Stimulated activated naive CD8-positive, alpha-beta T cell treated with anti-CD3 and anti-CD28 coated beads, Interleukin-15, Interleukin-2, amounts not matched to agents 100 U/mL and 50 U/mL, for 24 hours (primary cell): Measurements from ENCODE around the gene ACOXL.
A peak's percentile ranks its signal among the peaks of the same experiment; 100 is the strongest.

Source experiments
- ATAC-seq: fragments of 150-1000 bp; cut with Tn5 transposase; one replicate; pipeline ENCODE4 v1.10.0; 2021
- DNase-seq: peaks from one replicate; pipeline ENCODE4 v3.0.0; 2021

The ACOXL gene

GRCh38 chr2:110977403-110977802 is 245.0 kb downstream of the ACOXL start:
- DNase-seq: no peak
- ATAC-seq: no peak

- no peak for DNase-seq
- no peak for ATAC-seq
Measured at GRCh38 chr2:110978148-110978547, 245.8 kb downstream of the ACOXL start.

DNA sequence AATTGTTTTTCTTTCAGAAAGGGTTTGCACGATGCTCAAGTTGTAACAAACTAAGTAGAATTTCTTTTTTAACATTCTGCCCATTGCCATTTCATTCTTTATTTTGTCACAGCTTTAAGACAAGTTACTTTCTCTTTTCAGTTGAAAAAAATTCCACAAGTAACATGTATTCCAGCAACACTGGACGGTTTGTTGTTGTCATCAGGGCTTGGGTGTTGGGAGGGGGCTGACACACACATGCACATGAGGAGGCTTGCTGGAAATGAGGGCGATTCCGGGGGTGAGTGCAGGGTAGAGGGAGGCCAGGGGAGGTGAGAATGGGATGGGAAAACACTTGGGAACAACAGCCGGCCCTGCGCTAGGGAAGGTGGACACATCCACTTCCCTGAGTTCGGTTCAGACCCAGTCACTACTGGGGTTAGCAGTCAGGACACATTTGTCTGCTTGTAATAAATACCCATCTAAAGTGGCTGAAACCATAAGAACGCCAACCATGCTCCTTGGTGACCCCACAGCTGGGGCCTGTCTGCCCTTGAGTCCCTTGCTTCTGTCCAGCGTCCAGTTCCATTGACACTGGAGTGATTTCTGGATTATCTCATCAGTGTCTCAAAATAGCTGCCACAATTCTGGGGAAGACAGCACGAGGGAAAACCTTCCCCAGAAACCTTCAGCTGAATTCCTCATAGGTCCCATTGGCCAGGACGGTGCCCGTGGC is 246.5 kb downstream of the ACOXL start:
- no peak for ATAC-seq
- no peak for DNase-seq

DNA sequence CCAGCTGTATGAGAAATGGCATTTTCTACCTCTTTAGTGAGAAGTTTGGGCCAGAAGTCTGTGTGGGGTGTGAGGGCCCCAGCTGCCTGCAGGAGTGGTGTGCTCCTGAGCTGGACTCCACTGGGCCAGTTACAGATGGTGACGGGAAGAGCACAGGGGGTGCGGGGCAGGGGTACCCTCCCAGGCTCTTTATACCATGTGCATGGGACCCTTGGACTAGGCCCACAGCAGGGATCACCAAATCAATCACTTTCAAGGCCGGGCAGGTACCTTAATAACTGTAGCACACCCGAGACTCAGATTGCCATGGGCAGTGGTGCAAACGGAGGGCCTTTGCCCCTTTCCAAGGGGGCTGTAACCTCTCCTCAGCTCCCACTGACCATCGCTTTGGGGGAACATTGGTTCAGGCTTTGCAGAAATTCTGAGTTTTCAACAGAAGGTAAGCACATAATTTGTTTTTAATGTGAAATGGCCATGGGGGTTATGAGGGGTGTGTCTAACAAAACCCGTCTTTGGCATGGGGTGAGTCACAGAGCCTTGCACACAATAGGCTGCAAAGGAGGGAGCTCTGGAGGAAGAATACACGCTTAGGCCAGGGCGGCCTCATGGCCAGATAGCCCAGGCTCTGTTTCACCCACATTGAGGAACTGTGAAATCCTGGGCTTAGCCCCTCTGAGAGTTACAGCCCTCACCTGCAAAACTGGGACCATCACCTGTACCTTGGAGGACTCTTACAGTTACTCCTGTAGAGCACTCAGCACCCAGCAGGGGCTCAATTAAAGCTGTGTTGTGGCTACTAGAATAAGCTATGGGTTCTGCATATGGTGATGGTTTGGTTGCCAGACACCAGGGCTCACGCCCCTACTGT is 247.3 kb downstream of the ACOXL start:
- ATAC-seq: no peak
- DNase-seq: no peak

DNA sequence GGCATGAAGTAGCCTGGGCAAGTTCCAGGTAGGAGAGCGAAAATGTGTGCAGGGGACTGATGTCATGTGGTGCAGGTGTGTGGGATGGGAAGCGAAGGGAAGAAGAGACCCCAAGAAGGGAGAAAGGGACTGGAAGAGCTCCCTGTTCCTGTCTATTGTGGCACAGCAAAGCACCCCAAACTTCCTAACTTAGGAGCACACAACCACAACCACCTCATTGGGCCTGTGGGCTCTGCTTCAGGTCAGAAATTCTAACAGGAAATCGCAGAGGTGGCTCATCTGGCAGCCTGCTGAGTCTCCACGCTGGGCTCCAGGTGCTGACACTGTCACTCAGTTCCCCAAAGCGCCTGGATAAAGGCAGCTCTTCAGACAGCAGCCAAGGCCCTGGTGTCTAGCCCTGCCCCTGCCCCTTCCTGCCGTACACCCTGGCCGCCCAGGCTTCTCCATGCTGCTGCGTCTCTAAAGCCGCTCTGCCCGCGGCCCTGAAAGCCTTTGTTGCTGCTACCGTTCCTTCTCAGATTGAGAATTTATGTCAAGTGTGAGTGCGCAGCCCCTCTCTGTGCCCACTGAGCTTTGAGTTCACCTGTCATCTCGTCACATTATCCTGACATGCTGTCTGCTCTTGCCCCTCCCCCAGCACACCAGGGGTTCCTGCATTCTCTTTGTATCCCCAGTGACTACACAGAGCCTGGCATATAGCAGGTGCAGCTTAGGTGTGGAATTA is 248.1 kb downstream of the ACOXL start:
- no peak for ATAC-seq
- DNase-seq: no peak

DNA sequence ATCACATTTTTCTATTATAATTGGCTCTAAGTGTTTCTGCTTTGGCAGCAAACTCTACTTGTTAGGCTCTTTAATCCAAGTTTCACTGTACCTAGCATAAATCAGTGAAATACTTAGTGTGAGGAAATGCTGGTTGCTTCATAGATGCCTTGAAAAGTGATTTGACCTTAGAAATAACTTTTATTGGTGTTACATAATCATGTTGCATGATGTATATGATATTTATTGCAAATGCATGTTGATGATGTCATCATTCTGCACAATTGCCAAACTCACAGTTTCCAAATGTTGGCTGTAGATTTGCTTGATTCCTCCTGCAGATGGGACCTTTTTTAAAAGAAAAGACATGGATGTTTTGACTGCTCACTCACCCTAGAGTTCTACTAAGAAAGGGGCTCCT is 250.8 kb downstream of the ACOXL start:
- no peak for ATAC-seq
- no peak for DNase-seq

GRCh38 chr2:110984694-110985490 is 252.5 kb downstream of the ACOXL start:
- ATAC-seq: no peak
- DNase-seq: no peak

- no peak for DNase-seq
- no peak for ATAC-seq
Measured at GRCh38 chr2:110990440-110990839, 258.1 kb downstream of the ACOXL start.

DNA sequence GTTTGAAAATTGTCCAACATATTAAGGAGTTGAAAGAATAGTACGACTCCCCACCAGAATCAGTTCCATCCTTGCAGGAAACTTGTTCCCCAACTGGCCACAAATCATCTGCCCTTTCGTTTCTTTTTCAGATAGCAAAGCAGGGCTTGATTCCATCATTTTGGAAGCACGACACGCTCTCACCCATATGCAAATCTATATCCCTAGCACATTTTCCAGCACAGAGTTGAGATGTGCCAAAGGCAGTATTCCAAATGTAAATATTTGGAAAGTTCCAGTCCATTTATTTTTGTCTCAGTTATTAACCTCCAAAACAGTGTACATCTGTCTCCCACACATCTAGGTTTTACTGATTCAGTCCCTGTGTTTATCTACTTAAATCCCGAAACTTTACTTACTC is 259.5 kb downstream of the ACOXL start:
- no peak for DNase-seq

DNA sequence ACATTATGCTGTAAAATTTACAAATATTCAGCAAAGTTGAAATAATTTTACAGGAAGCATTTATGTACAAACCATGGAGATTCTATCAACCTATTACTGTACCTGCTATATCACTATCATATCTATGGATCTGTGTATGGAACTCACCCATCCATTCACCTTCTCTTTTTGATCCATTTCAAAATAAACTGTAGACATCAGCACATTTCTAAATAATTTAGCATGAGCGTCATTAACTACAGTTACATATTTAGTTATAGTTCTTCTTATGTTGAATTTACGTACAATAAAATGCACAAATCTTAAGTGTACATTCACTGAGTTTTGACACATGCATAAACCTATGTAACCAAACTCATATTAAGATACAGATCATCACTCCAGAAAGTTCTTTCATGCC is 260.5 kb downstream of the ACOXL start:
- DNase-seq (no peak), ATAC-seq (no peak)

More for the DNA sequence above, 259.5 kb downstream of the ACOXL start:
- no peak for ATAC-seq

GRCh38 chr2:110993557-110994231 is 261.3 kb downstream of the ACOXL start:
- ATAC-seq (no peak), DNase-seq (peak; percentile 13)

DNA sequence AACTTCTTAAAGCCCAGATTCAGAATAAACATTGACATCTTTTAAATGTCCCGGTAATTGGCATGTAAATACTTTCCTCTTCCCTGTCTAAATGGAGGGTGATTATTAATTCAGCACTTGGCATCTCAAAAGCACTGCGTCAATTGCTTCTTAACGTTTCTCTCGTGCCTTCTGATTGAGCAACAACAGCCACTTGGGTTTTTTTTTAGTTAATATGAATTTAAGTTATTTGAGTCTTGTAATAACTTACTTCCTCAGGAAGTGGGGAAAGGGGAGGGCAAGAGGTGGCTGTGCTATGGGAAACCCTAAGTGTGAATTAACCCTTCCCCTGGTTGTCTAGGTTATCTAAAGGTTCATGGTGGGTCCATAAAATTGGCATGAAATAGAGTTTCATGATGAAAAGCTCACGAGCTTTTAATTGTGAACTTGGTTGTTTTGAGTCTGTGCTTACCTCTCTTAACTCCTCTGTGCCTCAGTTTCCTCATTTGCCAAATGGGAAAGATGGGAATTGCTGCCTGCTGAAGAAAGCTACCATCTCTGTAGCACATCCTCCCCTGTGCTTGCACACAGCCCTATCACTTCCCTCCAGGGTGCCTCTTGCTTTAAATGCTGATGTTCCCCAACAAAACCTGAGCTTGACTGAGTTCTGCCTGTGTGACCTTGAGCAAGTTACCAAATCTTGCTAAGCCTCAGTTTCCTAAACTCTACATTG is 262.0 kb downstream of the ACOXL start:
- no peak for DNase-seq
- no peak for ATAC-seq

GRCh38 chr2:110995911-110996310 is 263.5 kb downstream of the ACOXL start:
- DNase-seq: no peak
- ATAC-seq: no peak

DNA sequence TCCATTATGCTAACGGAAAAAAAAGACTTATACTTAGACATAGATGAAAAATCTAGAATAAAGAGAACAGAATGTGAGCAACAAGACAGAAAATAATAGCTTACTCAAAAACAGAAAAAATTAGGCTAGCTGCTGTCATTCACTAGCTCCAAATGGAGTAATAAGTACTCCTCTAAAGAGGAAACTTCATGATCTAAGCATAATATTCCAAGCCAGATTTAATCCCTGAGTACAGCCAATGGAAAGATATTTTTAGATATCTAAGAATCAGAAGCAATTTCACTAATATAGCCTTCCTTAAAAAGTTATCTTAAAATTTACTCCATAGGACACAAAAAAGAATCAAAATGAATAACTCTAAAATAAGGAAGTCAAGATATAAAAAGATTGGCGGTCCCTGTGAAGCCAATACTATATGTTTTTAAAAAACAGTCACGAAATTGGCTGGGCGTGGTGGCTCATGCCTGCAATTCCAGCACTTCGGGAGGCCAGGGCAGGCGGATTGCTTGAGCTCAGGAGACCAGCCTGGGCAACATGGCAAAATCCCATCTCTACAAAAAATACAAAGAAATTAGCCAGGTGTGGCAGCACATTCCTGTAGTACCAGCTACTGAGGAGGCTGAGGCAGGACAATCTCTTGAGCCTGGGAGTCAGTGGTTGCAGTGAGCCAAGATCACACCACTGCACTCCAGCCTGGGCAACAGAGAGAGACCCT is 265.1 kb downstream of the ACOXL start:
- no peak for DNase-seq
- ATAC-seq: no peak

DNA sequence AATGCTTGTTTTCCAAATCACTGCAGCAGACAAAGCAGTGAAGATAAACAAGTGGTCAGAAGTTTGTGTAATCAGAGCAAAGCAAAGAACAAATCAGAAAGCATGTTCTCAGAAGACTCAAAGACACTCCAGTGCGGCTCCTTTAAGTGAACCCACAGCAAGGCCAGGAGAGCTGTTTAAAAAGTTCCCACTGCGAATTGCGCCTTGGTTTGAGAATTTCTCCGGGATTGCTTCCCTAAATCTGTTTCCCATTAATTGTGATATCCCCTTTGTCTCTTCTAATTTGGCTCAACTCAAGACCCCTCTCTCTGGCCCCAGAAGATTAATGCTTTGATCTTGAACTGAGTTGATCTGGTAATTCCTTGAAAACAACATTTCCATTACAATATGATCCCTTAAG is 265.9 kb downstream of the ACOXL start:
- no peak for ATAC-seq
- no peak for DNase-seq

DNA sequence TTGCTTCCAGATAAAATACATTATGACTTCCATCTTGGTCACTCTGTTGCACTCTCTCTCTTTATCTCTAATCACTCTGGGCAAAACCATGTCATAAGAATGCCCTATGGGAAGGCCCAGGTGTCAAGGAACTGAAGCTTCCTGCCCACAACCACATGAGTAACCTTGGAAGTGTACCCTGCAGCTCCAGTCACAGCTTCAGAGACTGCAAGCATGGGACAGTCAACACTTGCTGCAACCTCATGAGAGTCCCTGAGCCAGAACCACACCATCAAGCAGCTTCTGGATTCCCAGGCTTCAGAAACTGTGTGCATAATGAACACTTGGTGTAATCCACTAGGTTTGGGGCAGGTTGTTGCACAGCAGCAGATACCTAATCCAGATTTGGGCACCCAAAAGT is 267.3 kb downstream of the ACOXL start:
- DNase-seq (no peak), ATAC-seq (no peak)

DNA sequence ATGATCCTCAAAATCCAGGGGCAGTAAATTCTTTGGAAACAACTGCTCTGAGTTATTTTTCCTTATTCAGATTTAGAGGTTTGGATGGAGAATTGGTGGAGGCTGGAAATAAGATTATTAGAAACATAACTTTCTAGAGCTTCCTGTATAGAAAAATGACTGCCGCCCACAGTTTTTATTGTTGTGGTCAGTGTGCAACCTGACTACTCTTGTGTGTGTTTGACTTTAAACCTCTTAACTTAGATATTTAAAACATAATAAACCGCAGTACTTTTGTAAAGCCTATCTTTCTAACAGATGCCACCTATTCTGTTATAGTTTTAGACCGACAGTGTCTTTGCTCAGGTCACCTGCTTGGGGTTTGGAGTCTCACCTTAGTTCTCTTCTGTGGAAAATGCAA is 272.9 kb downstream of the ACOXL start:
- no peak for ATAC-seq
- no peak for DNase-seq

DNA sequence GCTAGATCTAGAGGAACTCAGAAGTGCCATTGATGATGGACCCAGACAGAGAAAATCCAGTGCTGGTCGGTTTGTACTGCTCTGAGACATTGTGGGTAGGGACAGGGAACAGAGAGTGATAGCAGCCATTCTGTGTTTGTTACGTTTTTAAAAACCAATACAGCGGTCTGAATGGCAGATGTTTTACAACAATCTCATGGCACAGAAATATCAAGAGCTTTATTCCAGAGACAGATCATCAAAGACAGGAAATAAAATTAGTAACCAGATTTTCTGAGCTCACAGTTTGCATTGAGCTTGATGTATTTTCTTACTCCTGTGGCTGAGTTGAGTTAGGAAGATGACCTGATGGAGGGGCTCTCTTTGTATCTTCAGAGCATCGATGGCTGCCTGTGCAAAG is 273.4 kb downstream of the ACOXL start:
- ATAC-seq: no peak
- DNase-seq: no peak

DNA sequence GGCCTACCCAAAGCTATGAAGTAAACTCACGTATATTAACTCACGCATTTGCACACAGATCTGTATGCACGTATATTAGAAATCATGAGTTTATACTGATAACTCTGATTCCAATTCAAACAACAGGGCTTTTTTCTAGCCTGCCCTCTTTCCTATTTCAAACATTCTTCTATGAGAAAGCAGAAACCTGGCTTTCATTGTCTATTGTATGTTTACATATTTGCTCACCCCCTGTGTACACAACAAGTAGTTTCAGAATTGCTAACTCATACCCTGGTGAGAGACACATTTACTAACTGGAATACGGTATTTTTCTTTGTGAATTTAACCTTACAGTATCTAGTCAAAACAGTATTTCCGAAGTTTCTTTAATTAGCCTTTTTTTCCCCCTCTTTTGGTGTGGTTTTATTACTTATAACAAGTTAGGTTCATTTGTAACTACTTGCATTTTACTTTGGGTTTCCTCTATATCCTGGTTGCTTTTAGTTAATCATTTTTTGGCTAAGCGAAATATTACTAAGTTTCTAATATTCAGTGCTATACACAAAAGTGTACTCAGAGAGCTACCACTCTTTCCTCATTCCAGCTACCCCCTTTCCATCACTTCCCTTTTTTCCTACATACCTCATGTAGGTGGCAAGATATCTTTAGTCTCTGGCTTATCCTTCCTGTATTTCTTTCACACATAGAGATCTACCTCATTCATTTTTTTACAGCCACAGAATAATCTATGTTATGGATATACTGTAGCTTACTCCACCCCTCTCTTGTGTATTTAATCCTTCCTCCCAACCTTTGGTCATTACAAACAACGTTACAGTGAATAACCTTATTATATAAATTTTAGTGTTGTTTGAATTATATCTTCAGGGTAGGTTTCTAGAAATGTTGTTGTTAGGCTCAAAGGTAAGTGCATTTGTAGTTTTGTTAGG is 275.6 kb downstream of the ACOXL start:
- DNase-seq: no peak
- ATAC-seq: no peak
